HG03025 (cell line): ENCODE data around the gene RBMS3.
A peak's percentile ranks its signal among the peaks of the same experiment; 100 is the strongest.

Experiments used
- ATAC-seq: cut with Tn5 transposase; IDR thresholded peaks from one replicate; pipeline ENCODE4 v1.9.1; 2021; ENCODE audit warnings: mild to moderate bottlenecking, moderate library complexity; ENCODE audit not compliant: unreplicated experiment, low FRiP score

The RBMS3 gene

GRCh38 chr3:29903600-29903999 is 622.7 kb downstream of the RBMS3 start:
- ATAC-seq, result no peak

GRCh38 chr3:29906906-29907305 is 626.0 kb downstream of the RBMS3 start:
- ATAC-seq, result no peak

DNA sequence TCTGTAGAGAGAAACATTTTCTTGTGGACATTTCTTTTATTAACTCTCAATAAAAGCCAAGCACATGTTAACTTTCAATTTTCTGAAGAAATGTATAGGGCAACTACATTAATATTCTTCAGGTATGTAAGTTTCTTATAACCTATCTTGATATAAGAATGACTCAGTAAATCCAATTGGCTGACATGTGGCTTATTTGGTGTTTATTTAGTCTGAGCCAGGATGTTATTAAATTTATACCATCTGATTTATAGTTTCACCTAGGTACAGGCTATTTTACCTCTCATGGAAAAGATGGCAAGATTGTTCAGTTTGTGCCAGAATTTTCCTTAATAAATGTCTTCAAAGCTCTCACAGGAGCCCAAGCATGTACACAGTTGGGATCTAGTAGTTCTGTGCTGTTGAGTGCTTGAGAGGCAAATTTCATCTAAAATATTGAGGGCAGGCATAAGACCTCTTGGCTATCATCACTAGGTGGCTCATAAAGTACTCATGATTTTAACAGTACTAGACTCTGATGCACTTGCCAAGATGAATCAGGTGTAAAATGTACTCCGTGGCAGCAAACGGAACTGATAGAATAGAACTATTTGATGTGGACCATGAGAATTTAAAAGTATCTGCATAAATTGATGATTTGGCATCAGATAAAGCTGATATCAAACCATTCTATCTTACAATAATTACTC is 631.9 kb downstream of the RBMS3 start:
- ATAC-seq, result no peak

DNA sequence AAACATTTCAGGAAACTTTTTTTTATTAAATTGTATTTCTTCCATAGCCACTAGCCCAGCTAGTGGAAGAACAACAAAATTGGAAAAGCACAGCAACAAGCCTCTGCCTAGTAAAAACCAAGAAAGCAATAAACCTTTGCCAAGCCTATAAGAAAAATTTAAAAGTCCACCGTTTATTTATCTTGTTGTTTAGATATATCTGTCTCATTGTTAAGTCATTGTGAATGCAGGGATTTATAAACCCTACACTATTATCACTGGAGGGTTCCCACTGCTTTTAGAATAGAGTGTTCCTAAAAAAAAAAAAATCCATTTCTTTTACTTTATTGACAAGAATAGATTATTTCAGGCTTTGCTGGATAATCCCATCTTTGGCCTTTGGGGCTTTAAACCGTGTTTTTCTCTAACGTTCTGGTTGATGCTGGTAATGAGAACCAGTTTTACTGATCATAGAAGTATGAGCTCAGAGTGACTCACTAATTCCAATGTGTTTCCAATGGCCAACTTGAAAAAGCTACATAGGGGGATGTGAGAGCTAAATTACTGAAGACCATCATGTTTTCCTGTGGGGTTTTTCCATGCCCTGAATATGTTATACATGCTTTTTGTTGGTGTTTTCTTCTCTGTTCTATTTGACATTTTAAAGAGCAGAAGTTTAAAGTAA is 634.1 kb downstream of the RBMS3 start:
- no peak for ATAC-seq

DNA sequence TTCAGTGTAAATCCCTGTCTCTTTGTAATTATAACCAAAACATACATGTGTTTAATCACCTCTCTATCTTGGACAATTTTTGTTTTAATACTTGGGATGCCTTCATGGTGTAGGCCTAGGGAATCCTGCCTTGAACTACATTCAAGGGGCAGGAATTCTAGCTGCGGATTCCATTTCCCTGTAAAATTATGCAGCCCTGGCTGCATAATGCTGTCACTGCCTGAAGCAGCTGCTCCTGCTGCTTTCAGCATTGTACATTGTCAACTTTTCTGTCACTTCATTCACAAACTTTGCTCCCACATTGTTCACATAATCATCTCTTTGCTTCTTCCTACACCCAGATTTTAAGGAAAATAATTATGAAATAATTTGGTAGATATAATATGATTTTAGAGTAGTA is 638.7 kb downstream of the RBMS3 start:
- ATAC-seq, result no peak

- no peak for ATAC-seq
Measured at GRCh38 chr3:29922992-29923746, 642.3 kb downstream of the RBMS3 start.

DNA sequence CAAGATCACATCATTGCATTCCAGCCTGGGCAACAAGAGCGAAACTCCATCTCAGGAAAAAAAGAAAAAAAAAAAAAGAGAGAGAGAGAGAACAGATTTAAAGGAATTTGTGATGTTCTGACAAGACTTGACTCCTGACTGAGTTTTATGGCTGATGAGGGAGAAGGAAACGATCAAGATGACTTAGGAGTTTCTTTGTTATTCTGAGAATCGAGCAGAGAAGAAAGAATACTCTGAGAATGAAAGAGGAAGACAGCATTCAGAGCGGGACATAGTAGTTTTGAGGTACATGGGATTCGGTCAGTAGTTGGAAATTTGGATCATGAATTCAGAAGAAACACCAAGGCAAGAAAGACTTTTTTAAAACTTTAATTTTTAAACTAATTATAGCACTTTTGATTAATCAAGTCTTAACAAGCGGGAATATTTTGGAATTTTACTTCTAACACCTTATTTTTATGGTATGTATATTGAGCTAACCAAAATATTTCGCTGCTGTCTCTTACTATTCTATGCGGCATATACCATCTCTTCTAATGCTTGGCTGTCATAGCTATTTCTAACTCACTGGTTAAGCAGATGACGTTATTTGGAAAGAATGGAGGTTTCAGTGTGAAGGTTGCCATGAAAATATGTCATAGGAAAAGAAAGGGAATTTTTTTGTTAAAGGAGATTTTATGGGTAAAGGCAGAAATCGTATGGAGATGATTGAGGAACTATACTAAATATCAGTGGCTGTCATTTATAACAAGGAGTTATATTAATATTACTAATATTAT is 644.1 kb downstream of the RBMS3 start:
- no peak for ATAC-seq

- no peak for ATAC-seq
Measured at GRCh38 chr3:29926378-29926777, 645.5 kb downstream of the RBMS3 start.

DNA sequence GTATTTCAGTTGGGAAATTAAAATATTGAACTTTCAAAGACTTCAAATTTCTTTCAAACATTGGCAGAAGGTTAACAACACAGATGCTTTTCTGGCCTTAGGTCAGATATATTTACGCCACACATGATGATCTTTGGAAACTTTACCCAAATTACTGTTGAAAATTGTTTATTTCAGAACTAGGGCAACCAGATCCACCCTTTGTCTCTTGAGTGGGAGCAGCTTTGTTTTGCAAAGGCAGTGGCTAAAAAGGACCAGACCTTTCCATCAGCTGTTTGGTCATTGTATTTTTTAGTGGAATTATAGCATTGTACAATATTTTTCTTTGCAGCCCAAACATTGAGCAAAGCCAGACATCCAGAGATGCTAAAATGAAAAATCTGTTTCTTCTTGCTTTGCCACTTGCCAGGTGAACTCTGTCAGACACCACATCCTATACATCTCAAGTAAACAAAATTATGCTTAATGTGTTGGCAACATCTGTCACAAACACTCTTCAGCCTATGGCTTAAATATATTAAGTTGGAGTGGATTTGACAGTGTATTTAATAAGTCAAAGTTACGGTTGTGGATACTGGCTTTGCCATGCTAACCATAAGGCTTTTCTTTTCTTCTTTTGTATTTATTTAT is 651.9 kb downstream of the RBMS3 start:
- ATAC-seq, result no peak

DNA sequence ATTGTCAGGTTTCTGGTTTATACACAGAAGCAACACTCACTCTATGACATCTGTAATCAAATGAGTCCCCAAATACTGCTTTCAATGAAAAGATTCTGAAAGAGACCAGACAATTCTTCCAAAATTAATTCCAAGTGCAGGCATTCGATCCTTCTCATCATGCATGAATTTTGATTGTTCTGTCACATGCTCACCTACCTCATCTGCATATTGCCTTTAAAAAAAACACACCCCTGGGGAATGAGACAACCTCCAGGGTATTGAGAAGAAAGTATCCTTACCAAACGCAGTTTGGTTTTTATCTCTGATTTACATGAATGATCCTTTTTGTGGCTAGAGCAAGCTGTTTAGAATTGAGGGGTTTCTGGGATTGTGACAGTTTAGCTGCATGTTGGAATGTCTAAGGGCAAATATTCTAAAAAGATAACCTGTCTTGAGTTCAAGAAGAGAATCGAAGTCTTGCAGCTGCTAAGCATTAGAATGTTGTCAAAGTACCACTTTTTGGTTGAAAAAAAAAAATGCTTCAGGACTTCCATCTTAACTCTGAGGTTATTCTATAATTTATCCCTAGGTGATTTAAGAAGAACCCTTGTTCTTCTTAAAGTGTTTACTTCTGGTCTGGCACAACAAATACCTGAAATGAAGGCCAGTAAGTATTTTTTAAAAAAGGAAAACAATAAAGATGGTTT is 653.1 kb downstream of the RBMS3 start:
- no peak for ATAC-seq

- no peak for ATAC-seq
Measured at GRCh38 chr3:29934751-29935150, 653.9 kb downstream of the RBMS3 start.

DNA sequence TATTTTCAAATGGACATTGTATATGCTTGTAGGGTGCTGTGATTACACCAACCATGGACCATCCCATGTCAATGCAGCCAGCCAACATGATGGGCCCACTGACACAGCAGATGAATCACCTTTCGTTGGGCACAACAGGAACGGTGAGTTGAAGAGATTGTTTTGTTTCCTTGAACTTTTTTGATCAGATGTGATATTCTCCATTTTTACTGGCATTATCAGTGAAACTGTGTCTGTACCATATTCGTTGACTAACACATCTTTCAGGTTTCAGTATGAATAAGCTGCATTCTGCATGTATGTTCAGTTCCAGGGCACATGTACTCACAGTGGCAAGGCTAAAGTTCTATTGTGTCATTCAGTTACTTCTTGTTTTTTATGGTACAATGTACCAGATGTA is 655.2 kb downstream of the RBMS3 start:
- peak; percentile 68 for ATAC-seq

DNA sequence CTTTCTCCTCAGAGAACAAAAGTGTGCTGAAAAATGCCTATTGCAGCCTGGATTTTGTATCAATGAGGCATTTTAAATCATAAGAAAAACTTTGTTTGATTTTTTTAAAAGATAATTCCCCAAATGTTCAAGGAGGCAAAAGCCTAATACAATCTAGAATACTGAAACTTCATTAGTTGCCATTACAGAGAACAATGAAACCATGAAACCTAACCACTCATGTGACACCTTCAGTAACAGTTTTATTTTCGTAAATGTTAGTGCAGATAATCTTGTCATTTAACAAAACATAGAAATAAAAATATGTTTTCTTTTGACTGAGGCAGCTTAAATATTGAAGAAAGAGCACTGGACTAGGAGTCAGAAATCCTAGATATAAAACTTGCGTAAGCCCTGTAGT is 655.9 kb downstream of the RBMS3 start:
- peak; percentile 56 for ATAC-seq

DNA sequence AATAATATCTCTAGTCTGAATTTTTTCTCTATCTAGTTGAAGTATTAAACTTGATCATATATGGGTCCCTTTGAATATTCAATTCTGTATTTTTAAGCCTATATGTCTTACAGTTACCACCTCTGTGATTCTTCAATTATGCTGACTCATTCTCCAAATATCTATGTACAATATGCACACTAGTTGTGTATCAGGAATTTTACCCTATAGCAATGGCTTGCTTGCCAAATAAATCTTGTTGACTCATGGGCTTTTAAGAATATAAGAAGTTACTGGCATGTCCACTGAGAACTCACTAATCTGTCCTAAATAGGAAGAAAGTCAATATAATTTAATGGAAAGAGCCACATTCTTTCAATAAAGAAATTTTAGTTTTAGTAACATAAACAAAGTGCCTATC is 656.3 kb downstream of the RBMS3 start:
- ATAC-seq, result no peak

DNA sequence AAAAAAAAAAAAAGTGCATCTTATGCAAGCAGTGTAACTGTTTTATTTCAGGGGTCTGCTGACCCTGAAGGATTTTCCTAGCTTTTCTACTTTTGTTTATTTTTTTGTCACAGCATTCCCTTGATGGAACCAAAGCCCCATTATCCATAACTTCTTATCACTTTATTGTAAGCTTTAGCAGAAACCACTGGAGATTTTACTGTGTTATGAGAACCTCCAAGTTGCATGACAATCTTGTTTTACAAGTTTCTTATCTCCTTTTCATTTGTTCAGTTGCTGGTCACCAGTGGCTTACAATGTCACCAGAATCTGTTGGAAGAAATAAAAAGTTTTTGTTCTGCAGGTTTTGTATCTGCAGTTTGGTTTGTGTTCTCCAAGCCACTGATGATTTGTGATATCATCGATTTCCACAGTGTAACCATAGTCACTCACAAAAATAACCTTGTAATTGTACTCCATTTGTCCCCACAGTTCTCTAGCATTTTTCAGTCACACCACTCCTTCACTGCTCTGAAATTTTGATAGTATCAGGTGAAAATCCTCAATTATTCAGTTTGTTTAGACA is 660.0 kb downstream of the RBMS3 start:
- no peak for ATAC-seq

DNA sequence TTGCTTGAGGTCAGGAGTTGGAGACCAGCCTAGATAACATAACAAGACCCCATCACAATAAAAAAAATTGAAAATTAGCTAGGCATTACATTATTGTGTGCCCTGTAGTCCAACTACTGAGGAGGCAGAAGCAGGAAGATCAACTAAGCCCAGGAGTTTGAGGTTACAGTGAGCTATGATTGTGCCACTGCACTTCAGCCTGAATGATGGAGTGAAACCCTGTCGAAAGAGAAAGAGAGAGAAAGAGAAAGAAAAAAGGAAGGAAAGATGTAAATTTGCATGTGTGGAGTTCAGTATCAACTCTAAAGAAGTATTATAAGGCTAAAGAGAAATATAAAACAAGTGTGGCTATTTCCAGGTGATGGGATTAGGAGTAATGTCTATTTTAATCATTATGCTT is 661.4 kb downstream of the RBMS3 start:
- no peak for ATAC-seq

DNA sequence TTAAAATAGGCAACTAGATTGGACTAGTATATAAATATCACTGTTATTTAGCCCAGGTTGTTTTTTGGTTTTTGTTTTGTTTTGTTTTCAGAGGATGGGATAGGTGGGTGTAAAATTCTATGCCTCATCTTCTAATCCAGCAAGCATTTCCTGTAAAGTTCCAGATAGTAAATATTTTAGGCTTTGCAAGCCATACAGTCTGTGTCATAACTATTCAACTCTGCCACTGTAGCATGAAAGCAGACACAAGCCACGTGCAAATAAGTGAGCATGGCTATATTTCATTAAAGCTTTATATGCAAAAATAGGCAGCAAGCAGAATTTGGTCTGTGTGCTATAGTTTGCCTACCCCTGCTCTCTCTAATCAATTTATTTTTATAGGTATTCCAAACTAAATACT is 668.3 kb downstream of the RBMS3 start:
- ATAC-seq, result no peak

DNA sequence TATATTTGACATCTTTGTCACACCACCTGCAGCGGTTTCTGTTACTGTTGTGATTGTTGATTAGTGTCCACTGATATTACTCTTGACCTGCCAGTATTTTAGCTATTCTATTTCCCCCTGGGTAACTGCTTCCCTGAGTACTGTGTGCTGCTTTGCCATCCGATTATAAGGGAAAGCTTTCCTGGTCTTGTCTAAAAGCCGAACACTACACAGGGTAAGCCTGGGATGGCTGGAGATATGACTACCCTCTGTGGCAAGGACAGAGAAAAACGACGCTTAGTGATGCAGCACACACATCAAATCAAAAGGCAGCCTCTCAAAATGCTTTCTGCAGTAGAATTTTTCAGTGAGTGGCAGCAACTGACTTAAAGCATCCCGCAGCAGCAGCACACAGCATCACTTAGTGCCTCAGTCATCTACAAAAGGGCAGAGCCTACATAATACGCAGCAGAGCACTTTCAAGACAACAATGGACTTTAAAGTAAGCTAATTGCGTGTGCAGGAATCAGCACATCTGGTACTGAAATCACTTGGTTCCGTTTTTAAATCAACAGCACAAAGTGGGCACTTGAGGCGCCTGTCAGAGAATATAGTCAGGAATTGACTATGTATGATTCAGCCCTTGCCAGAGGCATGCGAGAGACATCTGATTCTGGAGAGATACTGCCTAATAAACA is 669.2 kb downstream of the RBMS3 start:
- ATAC-seq, result no peak

DNA sequence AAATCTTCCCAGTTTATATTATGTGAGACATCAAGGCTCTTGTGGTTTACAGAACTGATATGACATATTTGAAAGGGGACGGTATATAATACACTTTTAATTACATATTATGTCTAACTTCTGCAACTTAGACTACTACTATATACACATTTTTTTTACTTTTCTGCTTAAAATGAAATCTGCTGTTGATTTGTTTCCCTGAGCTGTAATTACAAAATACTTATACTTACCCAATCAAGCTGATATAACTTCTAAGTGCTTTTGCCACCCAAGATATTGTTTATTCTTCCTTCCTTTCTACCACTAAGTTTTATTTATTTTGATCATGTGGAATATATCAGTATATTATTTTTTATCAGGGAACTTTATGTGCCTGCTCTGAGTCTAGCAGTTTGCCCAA is 671.6 kb downstream of the RBMS3 start:
- ATAC-seq, result no peak
